ENCODE measurements around the gene SMIM15. TPM values are rescaled to one million over a fixed set of nuclear protein-coding genes. Genes with fewer than 3 reads are reported as not detected.
A peak's percentile ranks its signal among the peaks of the same experiment; 100 is the strongest.

Gene SMIM15
- total RNA-seq, 2 experiments from 2014 or later: 49.0 to 57.2 TPM

- H3K9me3 Mint-ChIP-seq: no peaks in the 10 kb centered on the region
- no peak overlapping the region for H3K4me3 Mint-ChIP-seq
- peaks cover 4% of the 10 kb centered on the region for H3K27me3 Mint-ChIP-seq
- H3K4me1 Mint-ChIP-seq: peaks cover 10% of the 10 kb centered on the region
- ChIA-PET POLR2A (no interaction called here), CTCF (interaction anchor here (0.6 kb wide), 1 partner anchor 9 kb away, joined by 3 read pairs; no protein-coding TSS in a partner anchor)
- no peaks in the 10 kb centered on the region for H3K36me3 Mint-ChIP-seq (ENCODE audit: low read depth)
- DNase-seq: no peak
- no peak overlapping the region for H3K27ac Mint-ChIP-seq
Observed at GRCh38 chr5:61178702-61179101, 16.4 kb upstream of the SMIM15 start.

GRCh38 chr5:61177716-61178115, 15.4 kb upstream of the SMIM15 start:
- CTCF ChIA-PET: no interaction called here
- peaks cover 4% of the 10 kb centered on the region for H3K27me3 Mint-ChIP-seq
- peaks cover 10% of the 10 kb centered on the region for H3K4me1 Mint-ChIP-seq
- H3K36me3 Mint-ChIP-seq (ENCODE audit: low read depth): no peaks in the 10 kb centered on the region
- POLR2A ChIA-PET: no interaction called here
- no peak for DNase-seq
- no peak overlapping the region for H3K27ac Mint-ChIP-seq
- H3K4me3 Mint-ChIP-seq: no peak overlapping the region
- H3K9me3 Mint-ChIP-seq: no peaks in the 10 kb centered on the region

GRCh38 chr5:61177070-61177469, 14.8 kb upstream of the SMIM15 start:
- Mint-ChIP-seq H3K27ac (no peak overlapping the region), H3K4me1 (peaks cover 5% of the 10 kb centered on the region), H3K4me3 (no peak overlapping the region), H3K36me3 (ENCODE audit: low read depth) (no peaks in the 10 kb centered on the region), H3K9me3 (no peaks in the 10 kb centered on the region), H3K27me3 (peaks cover 4% of the 10 kb centered on the region)
- no peak for DNase-seq
- CTCF ChIA-PET: no interaction called here
- POLR2A ChIA-PET: no interaction called here

GRCh38 chr5:61176631-61177030, 14.4 kb upstream of the SMIM15 start:
- H3K9me3 Mint-ChIP-seq: no peaks in the 10 kb centered on the region
- CTCF ChIA-PET: no interaction called here
- H3K27me3 Mint-ChIP-seq: peaks cover 4% of the 10 kb centered on the region
- DNase-seq: no peak
- H3K4me3 Mint-ChIP-seq: no peak overlapping the region
- no peaks in the 10 kb centered on the region for H3K36me3 Mint-ChIP-seq (ENCODE audit: low read depth)
- POLR2A ChIA-PET: no interaction called here
- H3K4me1 Mint-ChIP-seq: peaks cover 5% of the 10 kb centered on the region
- no peak overlapping the region for H3K27ac Mint-ChIP-seq

- no peaks in the 10 kb centered on the region for H3K4me1 Mint-ChIP-seq
- no peaks in the 10 kb centered on the region for H3K27me3 Mint-ChIP-seq
- CTCF ChIA-PET: no interaction called here
- H3K36me3 Mint-ChIP-seq (ENCODE audit: low read depth): no peaks in the 10 kb centered on the region
- no peak overlapping the region for H3K27ac Mint-ChIP-seq
- H3K9me3 Mint-ChIP-seq: no peaks in the 10 kb centered on the region
- DNase-seq: no peak
- POLR2A ChIA-PET: no interaction called here
- H3K4me3 Mint-ChIP-seq: no peak overlapping the region
Observed at GRCh38 chr5:61171479-61171878, 9.2 kb upstream of the SMIM15 start.

GRCh38 chr5:61168951-61169350, 6.7 kb upstream of the SMIM15 start:
- no peaks in the 10 kb centered on the region for H3K36me3 Mint-ChIP-seq (ENCODE audit: low read depth)
- ChIA-PET POLR2A (no interaction called here), CTCF (interaction anchor here (0.5 to 1.2 kb wide), 2 partner anchors 10 to 110 kb away, joined by 3 read pairs; no protein-coding TSS in a partner anchor)
- H3K4me3 Mint-ChIP-seq: no peak overlapping the region
- H3K27ac Mint-ChIP-seq: no peak overlapping the region
- no peaks in the 10 kb centered on the region for H3K27me3 Mint-ChIP-seq
- no peaks in the 10 kb centered on the region for H3K9me3 Mint-ChIP-seq
- no peak for DNase-seq
- H3K4me1 Mint-ChIP-seq: no peaks in the 10 kb centered on the region

GRCh38 chr5:61167382-61167781, 5.1 kb upstream of the SMIM15 start:
- POLR2A ChIA-PET: no interaction called here
- no peak for DNase-seq
- no peak overlapping the region for H3K27ac Mint-ChIP-seq
- CTCF ChIA-PET: no interaction called here
- peaks cover 5% of the 10 kb centered on the region for H3K36me3 Mint-ChIP-seq (ENCODE audit: low read depth)
- H3K27me3 Mint-ChIP-seq: no peaks in the 10 kb centered on the region
- peaks cover 14% of the 10 kb centered on the region for H3K4me1 Mint-ChIP-seq
- no peak overlapping the region for H3K4me3 Mint-ChIP-seq
- peaks cover 4% of the 10 kb centered on the region for H3K9me3 Mint-ChIP-seq

- CTCF ChIA-PET: interaction anchor here (0.8 to 1.1 kb wide), 2 partner anchors 9 to 11 kb away, joined by 3 read pairs; no protein-coding TSS in a partner anchor
- DNase-seq: no peak
- Mint-ChIP-seq H3K4me3 (peak overlapping the region; percentile 92), H3K27ac (no peak overlapping the region), H3K4me1 (peaks cover 34% of the 10 kb centered on the region), H3K27me3 (no peaks in the 10 kb centered on the region), H3K9me3 (peaks cover 4% of the 10 kb centered on the region), H3K36me3 (ENCODE audit: low read depth) (peaks cover 34% of the 10 kb centered on the region)
- POLR2A ChIA-PET: no interaction called here
Observed at GRCh38 chr5:61163905-61164304, 1.6 kb upstream of the SMIM15 start.

- CTCF ChIA-PET: interaction anchor here (0.9 to 1.6 kb wide), 3 partner anchors 10 to 168 kb away, joined by 3 read pairs; no protein-coding TSS in a partner anchor
- Mint-ChIP-seq H3K4me1 (peaks cover 37% of the 10 kb centered on the region), H3K36me3 (ENCODE audit: low read depth) (peaks cover 41% of the 10 kb centered on the region), H3K27me3 (no peaks in the 10 kb centered on the region), H3K4me3 (peak overlapping the region; percentile 92), H3K9me3 (peaks cover 4% of the 10 kb centered on the region), H3K27ac (peak overlapping the region; percentile 94)
- POLR2A ChIA-PET: interaction anchor here (1.6 kb wide), 1 partner anchor 168 kb away, joined by 3 read pairs; the partner anchor contains the start of gene ZSWIM6
- no peak for DNase-seq
Observed at GRCh38 chr5:61162832-61163567, 732 bp upstream of the SMIM15 start.

- POLR2A ChIA-PET: no interaction called here
- peak overlapping the region; percentile 51 for H3K4me3 Mint-ChIP-seq
- CTCF ChIA-PET: no interaction called here
- DNase-seq: no peak
- no peak overlapping the region for H3K27ac Mint-ChIP-seq
- H3K9me3 Mint-ChIP-seq: peaks cover 4% of the 10 kb centered on the region
- H3K36me3 Mint-ChIP-seq (ENCODE audit: low read depth): peaks cover 60% of the 10 kb centered on the region
- peaks cover 37% of the 10 kb centered on the region for H3K4me1 Mint-ChIP-seq
- H3K27me3 Mint-ChIP-seq: no peaks in the 10 kb centered on the region
Observed at GRCh38 chr5:61160497-61160896, 1.8 kb downstream of the SMIM15 start.

GRCh38 chr5:61159836-61160235, 2.4 kb downstream of the SMIM15 start:
- no peak overlapping the region for H3K4me3 Mint-ChIP-seq
- H3K4me1 Mint-ChIP-seq: peaks cover 37% of the 10 kb centered on the region
- peaks cover 67% of the 10 kb centered on the region for H3K36me3 Mint-ChIP-seq (ENCODE audit: low read depth)

GRCh38 chr5:61159070-61159469, 3.2 kb downstream of the SMIM15 start:
- no peak for DNase-seq
- H3K27ac Mint-ChIP-seq: no peak overlapping the region
- peaks cover 72% of the 10 kb centered on the region for H3K36me3 Mint-ChIP-seq (ENCODE audit: low read depth)
- H3K4me3 Mint-ChIP-seq: no peak overlapping the region
- H3K9me3 Mint-ChIP-seq: peaks cover 10% of the 10 kb centered on the region
- POLR2A ChIA-PET: interaction anchor here (0.6 kb wide), 1 partner anchor 234 kb away, joined by 5 read pairs; no protein-coding TSS in a partner anchor
- CTCF ChIA-PET: interaction anchor here (0.7 to 0.9 kb wide), 2 partner anchors 15 to 106 kb away, joined by 5 read pairs; no protein-coding TSS in a partner anchor
- no peaks in the 10 kb centered on the region for H3K27me3 Mint-ChIP-seq
- peaks cover 37% of the 10 kb centered on the region for H3K4me1 Mint-ChIP-seq

More at GRCh38 chr5:61159836-61160235, 2.4 kb downstream of the SMIM15 start:
- no peak for DNase-seq
- Mint-ChIP-seq H3K9me3 (peaks cover 9% of the 10 kb centered on the region), H3K27me3 (no peaks in the 10 kb centered on the region), H3K27ac (no peak overlapping the region)
- ChIA-PET POLR2A (no interaction called here), CTCF (no interaction called here)

GRCh38 chr5:61151893-61152292, 10.4 kb downstream of the SMIM15 start:
- ChIA-PET CTCF (no interaction called here), POLR2A (no interaction called here)
- peaks cover 26% of the 10 kb centered on the region for H3K36me3 Mint-ChIP-seq (ENCODE audit: low read depth)
- peaks cover 11% of the 10 kb centered on the region for H3K9me3 Mint-ChIP-seq
- no peak overlapping the region for H3K27ac Mint-ChIP-seq
- DNase-seq: no peak
- H3K4me1 Mint-ChIP-seq: no peaks in the 10 kb centered on the region
- no peaks in the 10 kb centered on the region for H3K27me3 Mint-ChIP-seq
- no peak overlapping the region for H3K4me3 Mint-ChIP-seq

GRCh38 chr5:61148515-61148914, 13.8 kb downstream of the SMIM15 start:
- H3K4me3 Mint-ChIP-seq: no peak overlapping the region
- H3K36me3 Mint-ChIP-seq (ENCODE audit: low read depth): peaks cover 6% of the 10 kb centered on the region
- CTCF ChIA-PET: no interaction called here
- no peaks in the 10 kb centered on the region for H3K27me3 Mint-ChIP-seq
- H3K9me3 Mint-ChIP-seq: peaks cover 8% of the 10 kb centered on the region
- POLR2A ChIA-PET: no interaction called here
- no peak for DNase-seq
- H3K4me1 Mint-ChIP-seq: no peaks in the 10 kb centered on the region
- H3K27ac Mint-ChIP-seq: no peak overlapping the region

Data from activated CD4-positive, alpha-beta T cell treated with anti-CD3 and anti-CD28 coated beads, Interleukin-2, amount 10 ng/mL, durations not matched to agents 7 days and 5 days (primary cell).